Caco-2 (cell line): Measurements from ENCODE around the gene MAN1C1. TPM values are rescaled to one million over a fixed set of nuclear protein-coding genes. Genes with fewer than 3 reads are reported as not detected.

Experiments used
- BruUV-seq: library from RNA; stranded (reverse); fragments of 400-500 nt; replicated peaks from 2 replicates; lab custom pipeline; 2021; lab: Mats Ljungman, UMichigan
- CTCF ChIA-PET: fragments of 300-600 bp; sonication (Branson Sonifier 250); formaldehyde crosslinking; loops from one replicate; lab custom pipeline; 2022; ENCODE audit warnings: antibody characterized with exemption; lab: Charles Lee
- POLR2A ChIA-PET: fragments of 300-600 bp; sonication (Branson Sonifier 250); formaldehyde crosslinking; loops from one replicate; lab custom pipeline; 2022; ENCODE audit warnings: antibody characterized with exemption; lab: Charles Lee
- DNase-seq, 2 experiments: peaks; one replicate each; pipeline versions ENCODE4 v3.0.0 to v3.0.0-alpha.2; 2020 to 2022
- H3K27me3 ChIP-seq: replicated peaks from 2 replicates; pipeline ENCODE4 v1.6.0; 2011; ENCODE audit warnings: low read length; ENCODE audit not compliant: control insufficient read depth, insufficient read depth
- H3K36me3 ChIP-seq: 2 replicates; pipeline ENCODE4 v1.5.1; 2011; ENCODE audit warnings: low read length; ENCODE audit not compliant: control insufficient read depth, insufficient read depth
- H3K4me1 ChIP-seq: fragments of 250-450 bp; sonication (Bioruptor Pico); 2 replicates; pipeline ENCODE4 v1.5.1; 2020; ENCODE audit warnings: mild to moderate bottlenecking
- H3K4me3 ChIP-seq: 2 replicates; pipeline ENCODE4 v1.5.1; 2011; ENCODE audit warnings: low read depth, mild to moderate bottlenecking, control low read depth, low read length
- H3K9me3 ChIP-seq: fragments of 250-450 bp; sonication (Bioruptor Pico); 2 replicates; pipeline ENCODE4 v1.5.1; 2020; ENCODE audit warnings: mild to moderate bottlenecking, moderate library complexity
- H3K27ac Mint-ChIP-seq: one replicate; pipeline ENCODE4 v1.8.0; 2022; ENCODE audit warnings: mixed read lengths; ENCODE audit not compliant: unreplicated experiment
- H3K27me3 Mint-ChIP-seq: one replicate; pipeline ENCODE4 v1.8.0; 2022; ENCODE audit warnings: mixed read lengths; ENCODE audit not compliant: insufficient read depth, unreplicated experiment
- H3K36me3 Mint-ChIP-seq: one replicate; pipeline ENCODE4 v1.8.0; 2022; ENCODE audit warnings: mild to moderate bottlenecking, mixed read lengths; ENCODE audit not compliant: insufficient read depth, unreplicated experiment
- H3K4me1 Mint-ChIP-seq: one replicate; pipeline ENCODE4 v1.8.0; 2022; ENCODE audit warnings: low read depth, mixed read lengths; ENCODE audit not compliant: unreplicated experiment
- H3K4me3 Mint-ChIP-seq: one replicate; pipeline ENCODE4 v1.8.0; 2022; ENCODE audit warnings: mild to moderate bottlenecking, moderate library complexity, mixed read lengths; ENCODE audit not compliant: unreplicated experiment
- H3K9me3 Mint-ChIP-seq: one replicate; pipeline ENCODE4 v1.8.0; 2022; ENCODE audit warnings: mixed read lengths; ENCODE audit not compliant: unreplicated experiment
- intact Hi-C: fragments of 100-400 bp; cut with micrococcal nuclease; formaldehyde crosslinking; loops from one replicate; pipeline ENCODE4 v1.10.0; 2022; ENCODE audit not compliant: unreplicated experiment
- total RNA-seq: library from RNA; stranded (reverse); gene quantifications from 2 replicates; pipeline ENCODE4 v1.2.3, GENCODE V29; 2022
- TF ChIP-seq, protein P1 (sequence below), 2 experiments: fragments of 200-600 bp in 1 of 2; IDR thresholded peaks; 1 replicate in 1 of 2; 2 replicates in 1 of 2; pipeline versions ENCODE4 v1.5.1 to v1.8.0; 2011 to 2022; ENCODE audit warnings: antibody characterized with exemption in 1 of 2, control low read depth in 1 of 2, inconsistent platforms in 1 of 2, low read depth in 1 of 2, low read length in 1 of 2, mild to moderate bottlenecking in 1 of 2, moderate library complexity in 1 of 2; ENCODE audit not compliant: insufficient read depth in 1 of 2, severe bottlenecking in 1 of 2, unreplicated experiment in 1 of 2

The MAN1C1 gene
- total RNA-seq, 1 experiment from 2014 or later = 2.7 TPM

DNA sequence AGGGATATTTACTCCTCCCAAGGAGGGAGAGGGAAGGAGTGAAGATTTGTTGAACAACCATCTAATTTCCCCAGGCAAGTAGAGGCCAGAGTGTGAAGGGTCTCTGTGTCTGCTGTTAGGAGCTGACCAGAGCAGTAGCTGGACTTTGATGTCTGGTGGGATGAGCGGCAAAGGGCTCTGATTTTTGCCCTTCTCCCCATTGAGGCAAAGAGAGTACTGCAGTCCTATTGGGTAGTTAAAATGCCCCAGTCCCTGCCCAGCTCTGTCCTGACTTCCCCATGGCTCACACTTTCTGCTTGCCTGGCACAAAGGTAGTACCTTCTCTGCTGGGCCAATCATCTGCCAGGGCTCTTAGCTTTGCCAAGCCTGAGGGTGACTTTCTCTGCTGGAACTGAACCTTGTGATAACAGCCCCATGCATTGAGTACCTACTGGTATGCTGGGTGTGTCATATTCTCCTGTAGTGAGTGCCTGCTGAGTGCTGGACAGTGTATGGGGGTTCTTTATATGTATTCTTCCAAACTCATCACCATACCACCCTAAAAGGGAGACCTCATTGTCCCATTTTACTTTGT is 119.5 kb downstream of the MAN1C1 start:
- Mint-ChIP-seq H3K36me3 (no peaks in the 10 kb centered on the region), H3K27me3 (no peaks in the 10 kb centered on the region), H3K9me3 (no peaks in the 10 kb centered on the region), H3K27ac (no peak overlapping the region), H3K4me1 (no peaks in the 10 kb centered on the region), H3K4me3 (no peak overlapping the region)
- Histone ChIP-seq H3K27me3 (no peaks in the 10 kb centered on the region), H3K9me3 (no peaks in the 10 kb centered on the region), H3K36me3 (no peaks in the 10 kb centered on the region), H3K4me3 (no peak overlapping the region), H3K4me1 (no peaks in the 10 kb centered on the region)
- TF ChIP-seq, protein P1, sequence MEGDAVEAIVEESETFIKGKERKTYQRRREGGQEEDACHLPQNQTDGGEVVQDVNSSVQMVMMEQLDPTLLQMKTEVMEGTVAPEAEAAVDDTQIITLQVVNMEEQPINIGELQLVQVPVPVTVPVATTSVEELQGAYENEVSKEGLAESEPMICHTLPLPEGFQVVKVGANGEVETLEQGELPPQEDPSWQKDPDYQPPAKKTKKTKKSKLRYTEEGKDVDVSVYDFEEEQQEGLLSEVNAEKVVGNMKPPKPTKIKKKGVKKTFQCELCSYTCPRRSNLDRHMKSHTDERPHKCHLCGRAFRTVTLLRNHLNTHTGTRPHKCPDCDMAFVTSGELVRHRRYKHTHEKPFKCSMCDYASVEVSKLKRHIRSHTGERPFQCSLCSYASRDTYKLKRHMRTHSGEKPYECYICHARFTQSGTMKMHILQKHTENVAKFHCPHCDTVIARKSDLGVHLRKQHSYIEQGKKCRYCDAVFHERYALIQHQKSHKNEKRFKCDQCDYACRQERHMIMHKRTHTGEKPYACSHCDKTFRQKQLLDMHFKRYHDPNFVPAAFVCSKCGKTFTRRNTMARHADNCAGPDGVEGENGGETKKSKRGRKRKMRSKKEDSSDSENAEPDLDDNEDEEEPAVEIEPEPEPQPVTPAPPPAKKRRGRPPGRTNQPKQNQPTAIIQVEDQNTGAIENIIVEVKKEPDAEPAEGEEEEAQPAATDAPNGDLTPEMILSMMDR (IDR thresholded peaks at IDR 0.05; ENCODE audit: insufficient read depth in 1 of 2, low read depth in 1 of 2, low read length in 1 of 2, severe bottlenecking in 1 of 2, unreplicated experiment in 1 of 2) = no peak
- DNase-seq = no peak
- intact Hi-C loops = no loop called here
- BruUV-seq = no TSS peak
- POLR2A ChIA-PET = no interaction called here
- CTCF ChIA-PET = interaction anchor here (1.5 kb wide), 1 partner anchor 64 kb away, joined by 8 read pairs; the partner anchor contains the start of gene SELENON

- no TSS peak for BruUV-seq
- ChIA-PET POLR2A (no interaction called here), CTCF (interaction anchor here (1.5 kb wide), 1 partner anchor 63 kb away, joined by 8 read pairs; the partner anchor contains the start of gene SELENON)
- H3K36me3 ChIP-seq = no peaks in the 10 kb centered on the region
- H3K27me3 ChIP-seq = no peaks in the 10 kb centered on the region
- no peaks in the 10 kb centered on the region for H3K36me3 Mint-ChIP-seq
- H3K4me1 ChIP-seq = no peaks in the 10 kb centered on the region
- no peak overlapping the region for H3K4me3 ChIP-seq
- TF ChIP-seq, protein P1 (IDR thresholded peaks at IDR 0.05; ENCODE audit: insufficient read depth in 1 of 2, low read depth in 1 of 2, low read length in 1 of 2, severe bottlenecking in 1 of 2, unreplicated experiment in 1 of 2) = no peak
- H3K27me3 Mint-ChIP-seq = no peaks in the 10 kb centered on the region
- H3K9me3 Mint-ChIP-seq = no peaks in the 10 kb centered on the region
- no peak overlapping the region for H3K4me3 Mint-ChIP-seq
- H3K9me3 ChIP-seq = no peaks in the 10 kb centered on the region
- no peaks in the 10 kb centered on the region for H3K4me1 Mint-ChIP-seq
- DNase-seq = no peak
- intact Hi-C loops = no loop called here
- H3K27ac Mint-ChIP-seq = no peak overlapping the region
These were observed 120.5 kb downstream of the MAN1C1 start for GRCh38 chr1:25737130-25737529.

GRCh38 chr1:25738499-25738898 is 121.9 kb downstream of the MAN1C1 start:
- H3K9me3 ChIP-seq = no peaks in the 10 kb centered on the region
- H3K4me3 ChIP-seq = no peak overlapping the region
- CTCF ChIA-PET = no interaction called here
- POLR2A ChIA-PET = no interaction called here
- Mint-ChIP-seq H3K4me1 (no peaks in the 10 kb centered on the region), H3K4me3 (no peak overlapping the region), H3K27ac (no peak overlapping the region), H3K27me3 (no peaks in the 10 kb centered on the region), H3K36me3 (no peaks in the 10 kb centered on the region), H3K9me3 (no peaks in the 10 kb centered on the region)
- intact Hi-C loops = no loop called here
- no peaks in the 10 kb centered on the region for H3K4me1 ChIP-seq
- H3K27me3 ChIP-seq = no peaks in the 10 kb centered on the region
- H3K36me3 ChIP-seq = no peaks in the 10 kb centered on the region
- BruUV-seq = no TSS peak
- TF ChIP-seq, protein P1 (IDR thresholded peaks at IDR 0.05; ENCODE audit: insufficient read depth in 1 of 2, low read depth in 1 of 2, low read length in 1 of 2, severe bottlenecking in 1 of 2, unreplicated experiment in 1 of 2) = no peak
- no peak for DNase-seq
